HG02973 (cell line): Measurements from ENCODE around the gene ZNF213.
"Not testable (repeated sequence)": the region's sequence is repeated elsewhere in the genome, so short reads cannot be mapped to it uniquely, and the experiment has no call there.

Experiments used
- ATAC-seq: cut with Tn5 transposase; IDR thresholded peaks from one replicate; pipeline ENCODE4 v1.9.1; 2021; ENCODE audit warnings: moderate library complexity; ENCODE audit not compliant: unreplicated experiment

ZNF213 gene

DNA sequence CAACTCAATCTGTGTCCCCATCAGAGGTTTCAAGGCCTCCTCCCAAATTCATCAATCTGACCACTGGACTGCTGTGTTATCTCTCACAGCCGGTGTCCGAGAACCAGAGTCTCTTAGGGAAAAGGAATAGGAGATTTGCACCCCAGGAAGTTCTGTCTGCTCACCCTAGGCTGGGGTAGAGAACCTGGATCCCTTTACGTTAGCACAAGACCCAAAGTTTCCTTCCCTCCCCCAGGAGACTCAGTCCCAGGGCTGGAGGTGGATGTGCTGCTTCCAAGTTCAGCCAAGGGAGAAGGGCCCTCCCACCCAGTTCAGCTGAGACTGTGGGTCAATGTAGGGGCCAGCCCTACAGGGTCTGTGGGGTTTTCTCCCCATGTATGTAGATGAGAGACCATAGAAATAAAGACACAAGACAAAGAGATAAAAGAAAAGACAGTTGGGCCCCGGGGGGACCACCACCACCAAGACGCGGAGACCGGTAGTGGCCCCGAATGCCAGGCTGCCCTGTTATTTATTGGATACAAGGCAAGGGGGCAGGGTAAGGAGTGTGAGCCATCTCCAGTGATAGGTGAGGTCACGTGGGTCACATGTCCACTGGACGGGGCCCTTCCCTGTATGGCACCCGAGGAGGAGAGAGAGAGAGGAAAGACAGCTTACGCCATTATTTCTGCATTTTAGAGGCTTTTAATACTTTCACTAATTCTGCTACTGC, 30.4 kb downstream of the ZNF213 start:
- no peak for ATAC-seq

DNA sequence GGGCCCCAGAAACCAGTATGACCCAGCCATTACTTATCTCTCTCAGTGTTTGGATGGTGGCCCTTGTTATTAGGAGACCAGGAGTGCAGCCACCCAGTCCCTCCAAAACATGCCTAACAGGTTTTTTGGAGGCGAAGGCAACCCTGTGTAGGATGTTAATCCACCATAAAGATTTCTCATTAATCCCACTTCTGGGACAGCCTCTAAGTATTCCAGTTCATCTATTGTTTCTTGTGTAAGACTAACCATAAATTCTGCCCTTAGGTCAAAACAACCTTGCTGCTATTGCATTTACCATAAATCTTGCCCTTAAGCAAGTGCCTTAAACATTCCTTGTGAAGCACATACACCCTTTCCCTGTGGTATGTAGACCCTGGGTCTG, 31.7 kb downstream of the ZNF213 start:
- no peak for ATAC-seq

DNA sequence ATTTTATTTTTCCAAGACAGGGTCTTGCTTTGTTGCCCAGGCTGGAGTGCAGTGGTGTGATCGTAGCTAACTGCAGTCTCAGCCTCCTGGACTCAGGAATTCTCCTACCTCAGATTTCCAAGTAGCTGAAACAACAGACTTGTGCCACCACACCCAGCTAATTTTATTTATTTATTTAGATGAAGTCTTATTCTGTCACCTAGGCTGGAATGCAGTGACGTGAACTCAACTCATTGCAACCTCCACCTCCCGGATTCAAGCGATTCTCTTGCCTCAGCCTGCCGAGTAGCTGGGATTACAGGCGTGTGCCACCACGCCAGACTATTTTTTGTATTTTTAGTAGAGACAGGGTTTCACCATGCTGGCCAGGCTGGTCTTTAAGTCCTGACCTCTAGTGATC, 33.9 kb downstream of the ZNF213 start:
- ATAC-seq: not testable (repeated sequence)

DNA sequence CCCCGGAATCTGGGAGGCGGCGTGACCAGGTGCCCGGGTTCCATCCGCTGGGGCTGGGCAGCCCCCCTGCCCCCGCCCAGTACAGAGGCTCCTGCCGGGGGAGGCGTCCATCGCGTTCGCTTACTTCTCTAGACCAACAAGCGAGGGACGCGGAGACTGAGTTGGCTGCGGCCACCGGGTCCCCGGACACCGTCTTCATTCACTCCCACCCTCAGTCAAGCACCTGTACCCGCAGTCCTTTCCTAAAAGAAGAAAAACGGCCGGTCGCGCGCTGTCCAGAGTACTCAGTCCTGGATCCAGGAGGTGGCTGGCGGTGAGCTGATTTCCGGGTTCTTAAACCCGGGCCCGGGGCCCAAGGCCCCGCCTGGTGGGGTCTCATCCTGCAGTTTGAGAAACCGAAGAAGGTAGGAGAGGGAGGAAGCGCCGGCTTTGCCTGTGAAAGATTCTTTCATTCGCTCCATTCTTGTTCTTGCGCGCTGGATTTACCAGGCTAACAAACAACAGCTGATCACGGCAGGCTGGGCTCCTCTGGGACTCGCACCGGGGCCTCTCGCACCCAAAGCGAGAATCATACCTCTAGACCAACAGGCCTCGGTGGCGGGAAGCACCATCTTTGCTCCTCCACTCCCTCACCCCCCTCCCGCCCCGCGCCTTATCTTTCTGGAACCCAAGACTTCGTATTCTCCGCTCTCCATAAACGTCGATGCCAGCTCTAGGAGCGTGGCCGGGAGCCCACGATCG, 35.8 kb downstream of the ZNF213 start:
- ATAC-seq: no peak

DNA sequence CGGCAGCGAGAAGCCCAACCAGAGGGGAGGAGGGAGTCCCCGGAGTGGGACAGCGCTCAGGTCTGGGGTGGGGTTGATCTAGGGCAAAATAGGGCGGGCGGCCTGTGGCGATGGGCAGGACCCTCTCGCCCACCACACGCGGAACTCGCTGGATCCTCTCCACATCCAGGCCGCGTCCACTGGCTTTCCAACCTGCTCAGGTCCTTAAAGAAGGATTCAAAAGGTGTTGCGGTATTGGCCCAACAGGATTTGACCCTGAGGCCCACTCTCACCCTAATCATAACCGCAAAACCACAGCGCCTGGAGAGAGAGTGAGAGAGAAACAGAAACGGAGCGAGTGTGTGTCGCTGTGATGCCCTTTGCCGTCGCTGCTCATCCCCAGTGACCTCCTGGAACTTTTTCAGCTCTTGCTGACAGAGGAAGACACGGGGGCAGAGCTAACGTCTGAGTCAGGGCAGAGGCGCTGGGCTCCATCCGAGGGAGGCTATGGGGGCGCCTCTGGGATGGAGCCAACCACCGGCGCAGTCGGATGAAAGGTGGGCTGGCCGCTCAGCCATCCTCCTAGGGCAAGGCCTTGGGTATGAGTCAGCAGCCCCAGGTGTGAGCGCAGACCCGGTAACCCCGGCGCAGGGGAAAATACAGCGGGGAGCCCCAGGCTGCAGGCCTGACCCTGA, 36.5 kb downstream of the ZNF213 start:
- no peak for ATAC-seq

DNA sequence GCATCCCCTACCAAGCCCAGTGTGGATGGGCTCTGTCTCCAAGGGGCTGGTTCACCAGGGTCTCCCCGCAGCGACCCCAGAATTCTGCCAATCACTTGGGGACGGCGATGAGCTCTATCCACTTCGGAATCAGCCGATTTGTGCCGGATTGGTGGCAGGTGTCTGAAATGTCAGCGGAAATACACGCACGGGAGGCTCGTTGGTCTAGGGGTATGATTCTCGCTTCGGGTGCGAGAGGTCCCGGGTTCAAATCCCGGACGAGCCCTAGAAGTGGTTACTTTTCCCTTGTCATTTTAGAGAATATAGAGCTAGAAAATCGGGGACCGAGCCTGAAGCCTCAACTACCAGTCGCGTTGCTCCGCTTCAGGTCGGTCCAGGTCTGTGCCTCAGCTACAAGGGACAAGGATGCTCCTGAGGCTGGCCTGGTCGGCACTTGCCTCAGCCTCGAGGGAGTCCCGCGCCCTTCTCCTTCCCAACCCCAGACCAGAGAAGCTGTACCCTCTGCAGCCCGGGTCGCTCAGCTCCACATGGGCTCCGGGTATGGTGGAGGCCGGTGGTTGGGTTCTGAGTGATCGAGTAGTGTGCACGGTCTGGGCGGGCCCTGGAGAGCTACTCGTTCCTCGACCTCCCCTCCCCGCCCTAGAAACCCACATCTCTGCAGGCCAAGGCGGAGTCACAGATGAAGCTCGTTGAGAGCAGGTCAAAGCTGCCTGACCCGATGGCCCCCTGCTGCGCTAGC, 37.2 kb downstream of the ZNF213 start:
- no peak for ATAC-seq

DNA sequence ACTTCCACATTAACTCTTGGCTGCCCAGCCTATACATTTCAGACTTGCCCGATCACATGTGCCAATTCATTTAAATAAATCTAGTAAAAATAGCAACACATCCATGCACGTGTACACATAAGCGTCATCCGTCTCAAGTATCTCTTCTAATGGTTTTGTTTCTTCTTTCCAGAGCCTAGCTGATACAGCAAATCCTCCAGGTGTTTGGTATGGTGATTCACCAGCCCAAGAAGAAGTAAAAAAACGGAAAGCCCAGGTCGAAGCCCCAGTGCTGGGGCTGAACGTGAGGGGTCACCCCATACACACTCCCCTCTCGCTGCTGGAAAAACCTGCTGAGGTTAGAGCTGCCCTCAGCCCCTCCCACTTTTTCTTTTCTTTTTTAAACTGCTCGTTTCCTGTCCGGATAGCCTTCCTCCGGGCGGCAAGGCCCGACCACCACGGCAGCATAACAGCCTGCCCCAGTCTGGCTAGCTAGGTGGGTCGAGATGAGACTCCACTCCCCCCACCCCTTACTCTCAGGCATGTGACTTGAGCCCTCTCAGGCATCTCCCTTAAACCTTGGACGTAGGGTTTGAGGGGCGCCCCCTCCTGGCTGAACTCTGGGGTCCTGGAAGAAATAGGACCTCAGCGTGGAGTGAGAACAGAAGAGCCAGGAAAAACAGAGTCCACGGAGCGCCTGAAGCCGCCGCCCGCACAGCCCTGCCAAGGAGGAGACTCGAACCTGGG, 39.2 kb downstream of the ZNF213 start:
- ATAC-seq: no peak

DNA sequence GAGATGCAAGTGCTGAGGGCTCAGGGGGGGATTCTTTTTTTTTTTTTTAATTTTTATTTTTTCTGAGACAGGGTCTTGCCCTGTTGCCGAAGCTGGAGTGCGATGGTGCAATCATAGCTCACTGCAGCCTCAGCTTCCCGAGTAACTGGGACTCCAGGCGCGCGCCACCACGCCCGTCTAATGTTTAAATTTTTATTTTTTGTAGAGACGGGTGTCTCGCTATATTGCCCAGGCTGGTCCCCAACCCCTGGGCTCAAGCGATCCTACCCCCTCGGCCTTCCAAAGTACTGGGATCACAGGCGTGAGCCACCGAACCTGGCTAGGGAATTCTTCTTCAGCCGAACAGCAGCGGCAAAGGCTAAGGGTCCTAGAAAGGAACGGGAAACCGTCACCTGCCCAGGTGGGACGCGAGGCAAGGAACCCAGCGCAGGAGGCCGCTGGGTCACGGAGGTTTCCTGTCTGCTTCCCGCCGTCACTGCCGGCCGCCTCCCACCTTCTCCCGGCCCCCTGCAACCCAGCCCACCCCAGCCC, 39.9 kb downstream of the ZNF213 start:
- no peak for ATAC-seq

DNA sequence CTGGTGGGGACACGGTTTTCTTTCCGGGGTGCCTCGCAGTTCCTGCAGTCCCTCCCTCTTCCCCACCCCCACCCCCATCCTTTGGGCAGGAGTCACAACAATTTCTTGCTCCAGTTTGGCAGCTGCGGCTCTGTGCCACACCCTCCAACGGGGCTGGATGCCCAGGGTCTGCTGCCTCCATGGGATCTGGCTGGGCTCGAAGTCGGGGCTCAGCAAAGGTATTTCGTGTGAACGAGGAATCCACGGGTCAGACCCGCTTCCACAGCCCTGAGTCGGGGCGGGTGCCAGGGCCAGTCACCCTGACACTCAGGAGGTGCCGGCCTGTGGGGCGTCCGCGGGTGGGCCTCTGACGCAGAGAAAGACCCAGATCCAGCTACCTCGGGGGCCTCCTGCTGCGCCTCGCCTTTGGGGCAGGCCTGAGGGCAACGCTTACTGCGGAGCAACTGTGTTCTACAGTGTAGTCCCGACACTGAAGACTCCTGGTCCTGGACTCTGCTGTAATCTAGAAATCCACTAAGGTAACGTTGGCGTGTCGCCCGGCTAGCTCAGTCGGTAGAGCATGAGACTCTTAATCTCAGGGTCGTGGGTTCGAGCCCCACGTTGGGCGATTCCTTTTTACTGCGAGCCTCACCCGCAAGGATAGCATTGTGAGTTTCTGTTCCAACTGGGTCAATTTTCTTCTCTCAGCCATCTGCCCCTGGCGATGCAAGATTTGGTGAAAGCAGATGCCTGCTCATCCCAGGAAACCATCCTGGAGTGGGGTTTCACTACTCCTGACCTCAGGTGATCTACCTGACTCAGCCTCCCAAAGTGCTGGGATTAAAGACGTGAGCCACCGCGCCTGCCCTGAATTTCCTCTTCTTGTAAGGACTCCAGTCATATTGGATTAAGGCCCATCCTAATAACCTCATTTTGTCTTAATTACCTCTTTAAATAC, 40.6 kb downstream of the ZNF213 start:
- no peak for ATAC-seq

DNA sequence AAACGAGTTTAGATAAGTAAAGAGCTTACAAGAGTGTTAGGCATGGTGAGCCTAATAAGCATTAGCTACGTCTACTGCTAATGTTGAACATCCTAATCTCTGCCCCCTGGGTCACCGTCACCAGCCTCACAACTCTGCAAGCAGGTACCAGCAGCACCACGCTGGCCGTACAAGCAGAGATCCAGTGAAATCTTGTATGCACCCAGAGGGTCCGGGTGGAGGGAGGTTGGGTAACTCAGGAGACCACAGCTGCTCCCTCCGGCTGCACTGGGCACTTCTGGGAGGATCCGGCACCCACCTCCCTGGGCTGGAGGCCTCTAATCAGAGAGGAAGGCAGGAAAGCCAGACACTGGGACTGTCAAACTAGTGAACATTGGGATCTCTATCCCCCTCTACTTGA, 44.8 kb downstream of the ZNF213 start:
- ATAC-seq: no peak

DNA sequence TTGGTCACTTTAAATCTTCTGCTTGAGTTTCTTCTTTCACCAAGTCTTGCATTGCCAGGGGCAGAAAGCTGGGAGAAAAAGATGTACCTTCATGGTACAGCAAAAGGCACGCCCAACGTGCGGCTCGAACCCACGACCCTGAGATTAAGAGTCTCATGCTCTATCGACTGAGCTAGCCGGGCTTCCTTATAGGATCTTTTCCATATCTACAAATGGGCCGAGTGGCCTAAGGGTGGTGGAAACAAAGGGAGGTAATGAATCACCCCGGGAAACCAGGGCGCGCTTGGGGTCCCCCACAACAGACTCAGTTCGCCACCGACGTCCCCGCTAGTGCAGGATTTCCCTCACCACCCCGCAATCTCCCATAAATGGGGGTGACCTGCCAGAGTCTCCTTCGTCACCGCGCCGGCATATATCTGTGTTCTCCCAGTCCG, 45.6 kb downstream of the ZNF213 start:
- no peak for ATAC-seq

DNA sequence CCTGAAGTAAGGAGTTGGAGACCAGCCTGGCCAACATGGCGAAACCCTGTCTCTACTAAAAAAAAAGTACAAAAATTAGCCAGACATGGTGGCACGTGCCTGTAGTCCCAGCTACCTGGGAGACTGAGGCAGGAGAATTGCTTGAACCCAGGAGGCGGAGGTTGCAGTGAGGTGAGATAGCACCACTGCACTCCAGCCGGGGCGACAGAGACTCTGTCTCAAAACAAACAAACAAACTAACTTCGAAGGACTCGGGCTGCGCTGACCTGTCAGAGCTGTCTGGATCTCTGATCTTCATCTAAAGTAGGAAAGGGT, 47.4 kb downstream of the ZNF213 start:
- ATAC-seq: not testable (repeated sequence)

DNA sequence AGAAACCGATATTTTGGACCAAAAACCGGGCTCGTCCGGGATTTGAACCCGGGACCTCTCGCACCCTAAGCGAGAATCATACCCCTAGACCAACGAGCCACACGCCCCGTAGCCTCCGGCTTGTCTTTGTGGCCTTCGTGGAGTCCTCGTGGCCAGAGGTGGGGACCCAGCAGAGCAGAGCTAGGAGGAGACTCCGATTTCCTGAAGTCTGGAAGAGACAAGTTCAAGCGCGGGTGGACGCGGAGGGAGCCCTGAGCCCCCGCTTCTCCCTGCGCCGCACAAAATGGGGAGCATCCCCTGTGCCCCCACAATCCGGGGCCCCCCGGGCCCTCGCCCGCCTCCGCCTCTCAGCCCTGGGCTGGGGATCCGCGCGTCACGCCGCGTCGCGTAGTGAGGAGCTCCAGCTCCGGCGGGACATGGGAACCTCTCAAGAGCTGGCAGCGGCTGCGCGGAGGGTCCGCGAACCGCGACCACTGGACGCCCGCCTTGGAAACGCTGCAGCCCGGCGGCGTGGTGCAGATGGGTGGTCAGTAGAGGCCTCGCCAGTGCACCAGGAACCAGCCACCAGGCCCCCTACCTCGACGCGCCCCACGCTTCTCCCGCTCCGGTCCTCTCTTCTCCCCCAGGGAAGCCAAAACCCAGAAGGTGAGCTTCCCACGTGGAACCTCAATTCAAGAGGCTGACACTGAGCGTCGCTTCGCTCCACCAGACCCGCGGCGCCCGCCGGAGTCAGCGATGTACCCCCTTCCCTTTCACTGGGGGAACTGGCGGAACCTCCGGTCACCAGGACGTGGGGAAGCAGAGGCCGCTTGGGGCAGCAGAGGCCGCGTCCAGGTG, 48.0 kb downstream of the ZNF213 start:
- no peak for ATAC-seq

DNA sequence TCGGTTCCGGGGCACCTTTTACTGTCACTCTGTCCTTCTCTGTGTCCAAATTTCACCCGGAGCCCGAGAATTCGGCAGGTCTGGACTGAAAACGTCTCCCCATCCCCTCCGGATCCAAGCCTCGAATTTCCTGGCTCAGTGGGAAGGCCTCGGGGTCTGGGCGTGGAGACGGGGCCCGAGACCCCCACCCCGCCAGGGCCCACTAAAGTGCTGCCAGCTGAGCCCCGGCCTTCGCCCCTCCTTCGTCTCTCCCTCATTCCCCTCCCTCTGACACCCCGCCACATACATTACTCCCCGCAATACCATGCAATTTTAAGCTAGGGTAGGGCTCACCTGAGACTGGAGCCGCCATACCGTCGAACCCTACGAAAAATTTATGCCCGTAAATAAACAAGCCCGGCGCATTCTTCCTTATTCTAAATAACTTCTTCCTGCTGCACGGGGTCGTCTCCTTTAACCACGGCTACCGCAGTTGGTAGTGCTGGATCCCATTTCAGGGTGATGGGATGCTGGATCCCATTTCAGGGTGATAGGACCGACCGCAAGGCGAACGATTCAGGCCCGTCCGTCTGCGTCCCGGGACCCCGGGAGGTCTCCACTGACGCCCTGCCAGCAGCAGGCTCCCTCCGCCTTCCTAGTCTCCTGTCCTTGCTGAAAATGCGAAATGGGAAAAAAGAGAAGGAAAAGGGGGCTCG, 48.8 kb downstream of the ZNF213 start:
- ATAC-seq: no peak

DNA sequence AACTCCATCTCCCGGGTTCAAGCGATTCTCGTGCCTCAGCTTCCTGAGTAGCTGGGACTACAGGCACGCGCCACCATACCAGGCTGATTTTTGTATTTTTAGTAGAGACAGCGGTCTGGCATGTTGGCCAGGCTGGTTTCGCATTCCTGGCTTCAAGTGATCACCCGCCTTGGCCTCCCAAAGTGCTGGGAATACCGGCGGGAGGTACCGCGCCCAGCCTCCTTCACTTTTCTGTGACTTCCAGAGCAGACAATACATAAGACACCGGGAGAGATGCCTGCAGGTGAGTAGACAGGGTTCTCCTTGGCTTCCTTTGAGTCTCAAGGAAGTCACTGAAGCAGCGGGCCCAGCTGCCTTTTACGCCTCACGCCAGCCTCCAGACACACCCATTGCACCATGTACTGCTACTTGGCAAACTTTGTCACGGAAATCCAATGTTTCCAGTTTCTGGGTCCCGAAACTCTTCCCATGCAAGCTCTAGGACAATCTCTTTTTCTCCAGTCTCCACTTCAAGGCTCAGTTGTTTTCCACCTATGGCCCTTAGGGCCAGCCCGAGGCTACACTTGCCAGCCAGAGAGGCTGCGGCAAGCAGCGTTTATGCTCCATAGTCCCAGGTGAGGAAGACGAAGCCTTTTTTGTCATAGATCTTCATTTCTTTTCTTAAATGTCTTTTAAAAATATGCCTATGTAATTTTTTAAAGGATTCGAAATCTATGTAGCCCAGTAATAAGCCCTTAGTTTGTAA, 52.3 kb downstream of the ZNF213 start:
- ATAC-seq: no peak

DNA sequence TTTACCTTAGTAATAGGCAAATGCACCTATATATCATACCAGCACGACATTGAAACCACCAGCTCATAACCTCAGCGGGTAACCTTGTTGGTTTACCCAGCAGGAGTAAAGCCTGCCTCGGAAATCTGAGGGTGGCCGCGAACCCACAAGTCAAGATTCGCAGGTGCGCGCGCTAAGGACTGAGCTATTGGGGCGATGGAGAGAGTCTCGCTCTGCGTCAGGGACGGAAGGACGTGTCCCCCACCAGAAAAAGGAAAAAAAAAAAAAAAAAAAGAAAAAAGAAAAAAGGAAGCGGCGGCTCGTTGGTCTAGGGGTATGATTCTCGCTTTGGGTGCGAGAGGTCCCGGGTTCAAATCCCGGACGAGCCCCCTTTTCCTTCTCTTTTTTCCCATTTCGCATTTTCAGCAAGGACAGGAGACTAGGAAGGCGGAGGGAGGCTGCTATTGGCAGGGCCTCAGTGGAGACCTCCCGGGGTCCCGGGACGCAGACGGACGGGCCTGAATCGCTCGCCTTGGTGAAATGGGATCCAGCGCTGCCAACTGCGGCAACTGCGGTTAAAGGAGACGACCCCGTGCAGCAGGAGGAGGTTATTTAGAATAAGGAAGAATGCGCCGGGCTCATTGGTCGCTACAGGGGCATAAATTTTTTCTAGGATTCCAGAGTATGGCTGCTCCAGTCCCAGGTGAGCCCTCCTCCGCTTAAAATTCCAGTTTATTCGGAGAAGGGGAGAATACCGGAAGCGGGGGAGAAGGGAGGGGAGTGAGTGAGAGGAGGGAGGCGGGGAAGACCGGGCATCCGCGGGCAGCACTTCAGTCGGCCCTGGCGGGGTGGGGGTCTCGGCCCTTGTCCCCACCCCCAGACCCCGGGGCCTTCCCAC, 53.2 kb downstream of the ZNF213 start, which contains the start of gene OR1F1:
Gene OR1F1, plus strand, starts transcription at position 407 of the 877 bp plus-strand sequence.
- no peak for ATAC-seq

DNA sequence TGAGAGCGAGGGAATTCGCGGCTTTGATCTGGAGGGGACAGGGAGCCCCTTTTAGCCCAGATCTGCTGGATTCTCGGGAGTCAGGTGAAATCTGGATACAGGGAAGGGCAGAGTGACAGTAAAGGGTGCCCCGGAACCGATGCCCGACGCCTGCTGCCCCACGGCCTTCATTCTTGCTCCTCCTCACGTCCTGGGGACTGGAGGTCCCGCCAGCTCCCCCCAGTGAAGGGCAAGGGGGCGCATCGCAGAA, 53.8 kb downstream of the ZNF213 start:
- ATAC-seq: no peak
